Inferior parietal cortex (tissue), 1 donor: ENCODE results near the gene UCHL3.
A peak's percentile ranks its signal among the peaks of the same experiment; 100 is the strongest.

Source experiments
- DNase-seq: peaks from one replicate; pipeline ENCODE4 v3.0.0-alpha.2; 2016; ENCODE audit errors: extremely low spot score

UCHL3 gene

GRCh38 chr13:75547917-75548316 is 1.7 kb upstream of the UCHL3 start:
- DNase-seq = no peak

GRCh38 chr13:75550159-75550567 is 572 bp downstream of the UCHL3 start:
- DNase-seq = no peak

- no peak for DNase-seq
Observed at GRCh38 chr13:75554464-75554863, 4.9 kb downstream of the UCHL3 start.

GRCh38 chr13:75554981-75555380 is 5.4 kb downstream of the UCHL3 start:
- no peak for DNase-seq

- no peak for DNase-seq
Observed at GRCh38 chr13:75555836-75556235, 6.2 kb downstream of the UCHL3 start.

- no peak for DNase-seq
Observed at GRCh38 chr13:75556961-75557360, 7.4 kb downstream of the UCHL3 start.

- no peak for DNase-seq
Observed at GRCh38 chr13:75558145-75558840, 8.7 kb downstream of the UCHL3 start.

GRCh38 chr13:75566658-75567057 is 17.1 kb downstream of the UCHL3 start:
- DNase-seq = peak; percentile 36

GRCh38 chr13:75569576-75569975 is 20.0 kb downstream of the UCHL3 start:
- no peak for DNase-seq

GRCh38 chr13:75579529-75579928 is 29.9 kb downstream of the UCHL3 start:
- no peak for DNase-seq

- no peak for DNase-seq
Observed at GRCh38 chr13:75581874-75582640, 32.5 kb downstream of the UCHL3 start.

- DNase-seq = no peak
Observed at GRCh38 chr13:75583091-75583490, 33.5 kb downstream of the UCHL3 start.

GRCh38 chr13:75585153-75585552 is 35.6 kb downstream of the UCHL3 start:
- no peak for DNase-seq

- no peak for DNase-seq
Observed at GRCh38 chr13:75587679-75588078, 38.1 kb downstream of the UCHL3 start.

GRCh38 chr13:75596657-75597182 is 47.1 kb downstream of the UCHL3 start:
- no peak for DNase-seq

GRCh38 chr13:75600371-75600770 is 50.8 kb downstream of the UCHL3 start:
- DNase-seq = no peak

- no peak for DNase-seq
Observed at GRCh38 chr13:75603038-75603437, 53.4 kb downstream of the UCHL3 start.

GRCh38 chr13:75607447-75607846 is 57.9 kb downstream of the UCHL3 start:
- DNase-seq = no peak

GRCh38 chr13:75610466-75610865 is 60.9 kb downstream of the UCHL3 start:
- no peak for DNase-seq

- no peak for DNase-seq
Observed at GRCh38 chr13:75612354-75612753, 62.8 kb downstream of the UCHL3 start.

GRCh38 chr13:75617230-75617629 is 67.6 kb downstream of the UCHL3 start:
- DNase-seq = no peak

GRCh38 chr13:75618308-75618707 is 68.7 kb downstream of the UCHL3 start:
- no peak for DNase-seq

- DNase-seq = no peak
Observed at GRCh38 chr13:75620020-75620419, 70.4 kb downstream of the UCHL3 start.
